HepG2 (cell line): ENCODE results near the gene BSN. TPM values are rescaled to one million over a fixed set of nuclear protein-coding genes. Genes with fewer than 3 reads are reported as not detected.

Experiments used
- ATAC-seq: fragments of 200-7000 bp; cut with Tn5 transposase; 3 replicates; pipeline ENCODE4 v1.9.1; 2020; ENCODE audit warnings: mild to moderate bottlenecking, moderate library complexity
- BruUV-seq: library from RNA; stranded (reverse); fragments of 400-500 nt; replicated peaks from 2 replicates; lab custom pipeline; 2021; lab: Mats Ljungman, UMichigan
- CTCF ChIA-PET: fragments of 300-600 bp; formaldehyde crosslinking; extraction: SDS; loops from one replicate; lab custom pipeline; 2021; ENCODE audit warnings: low total read pairs, inconsistent platforms, low intra/inter-chr PET ratio; lab: Yijun Ruan, JAX
- POLR2A ChIA-PET: fragments of 350-600 bp; sonication (Branson Sonifier 250); formaldehyde crosslinking; loops from one replicate; lab custom pipeline; 2020; ENCODE audit warnings: antibody characterized with exemption, inconsistent platforms; lab: Yijun Ruan, JAX
- DNase-seq: peaks from one replicate; pipeline ENCODE4 v3.0.0-alpha.2; 2015; ENCODE audit warnings: low spot score
- FAIRE-seq: peaks from 3 replicates; lab custom pipeline; 2011; peaks lifted over from hg19 to GRCh38; lab: Jason Lieb, UNC
- H2AFZ ChIP-seq: one replicate; pipeline ENCODE4 v1.6.1; 2011; ENCODE audit warnings: low read length, inconsistent platforms
- H3K27ac ChIP-seq: fragments of 300-600 bp; 3 replicates; pipeline ENCODE4 v1.8.0; 2011; ENCODE audit warnings: mixed run types, mild to moderate bottlenecking, mixed read lengths, low read length, inconsistent platforms; ENCODE audit not compliant: insufficient read depth; ENCODE audit errors: extremely low read length
- H3K27me3 ChIP-seq, 2 experiments: fragments of 200-600 bp in 1 of 2; 2 replicates in 1 of 2; 3 replicates in 1 of 2; pipeline versions ENCODE4 v1.6.0 to v1.8.0; 2011; ENCODE audit warnings: low read length in 2 of 2, mild to moderate bottlenecking in 2 of 2, moderate library complexity in 2 of 2, inconsistent platforms in 1 of 2; ENCODE audit not compliant: insufficient read depth in 2 of 2, control insufficient read depth in 1 of 2
- H3K36me3 ChIP-seq, 2 experiments: fragments of 200-600 bp in 1 of 2; replicated peaks in 1 of 2; 2 replicates in 1 of 2; 3 replicates in 1 of 2; pipeline versions ENCODE4 v1.5.1 to v1.8.0; 2011; ENCODE audit warnings: low read length in 2 of 2, inconsistent platforms in 1 of 2; ENCODE audit not compliant: insufficient read depth in 2 of 2, control insufficient read depth in 1 of 2
- H3K4me1 ChIP-seq: 2 replicates; pipeline ENCODE4 v1.5.1; 2012; ENCODE audit warnings: low read length, inconsistent platforms; ENCODE audit not compliant: insufficient read depth
- H3K4me2 ChIP-seq: 2 replicates; pipeline ENCODE4 v1.6.0; 2011; ENCODE audit warnings: low read depth, low read length, inconsistent platforms
- H3K4me3 ChIP-seq, 3 experiments: fragments of 200-600 bp in 1 of 3; sonication (generic), shearing (Covaris generic) in 1 of 3; replicated peaks in 1 of 3; 2 replicates each; pipeline ENCODE4 v1.5.1; 2011 to 2016; ENCODE audit warnings: low read length in 3 of 3, inconsistent platforms in 2 of 3, low read depth in 2 of 3, mild to moderate bottlenecking in 2 of 3, control low read depth in 1 of 3, mixed read lengths in 1 of 3; ENCODE audit not compliant: insufficient read depth in 1 of 3
- H3K79me2 ChIP-seq: one replicate; pipeline ENCODE4 v1.6.1; 2011; ENCODE audit warnings: low read length, inconsistent platforms; ENCODE audit not compliant: insufficient read depth
- H3K9ac ChIP-seq: 2 replicates; pipeline ENCODE4 v1.6.0; 2011; ENCODE audit warnings: mild to moderate bottlenecking, low read depth, low read length, inconsistent platforms; ENCODE audit not compliant: insufficient read depth
- H3K9me3 ChIP-seq: 2 replicates; pipeline ENCODE4 v1.5.1; 2012; ENCODE audit warnings: mild to moderate bottlenecking, low read length
- H4K20me1 ChIP-seq: 2 replicates; pipeline ENCODE4 v1.6.0; 2011; ENCODE audit warnings: inconsistent platforms, mild to moderate bottlenecking, low read length, moderate library complexity; ENCODE audit not compliant: insufficient read depth
- CTCF ChIP-seq: sonication (generic); formaldehyde crosslinking; IDR thresholded peaks from 2 replicates; pipeline ENCODE4 v1.5.0; 2020; ENCODE audit warnings: mild to moderate bottlenecking, missing genetic modification reagents, moderate library complexity
- GABPA ChIP-seq, 2 experiments: IDR thresholded peaks; 2 replicates each; pipeline ENCODE4 v1.6.1; 2011 to 2016; ENCODE audit warnings: low read depth in 2 of 2, low read length in 1 of 2, missing biosample characterization in 1 of 2, missing genetic modification characterization in 1 of 2
- HIC2 ChIP-seq: sonication (generic); formaldehyde crosslinking; IDR thresholded peaks from 2 replicates; pipeline ENCODE4 v1.9.0; 2022; ENCODE audit warnings: low read depth, missing genetic modification reagents
- POLR2A ChIP-seq, 2 experiments: IDR thresholded peaks; 2 replicates each; pipeline ENCODE4 v1.6.1; 2011; ENCODE audit warnings: low read depth in 2 of 2, low read length in 2 of 2, mild to moderate bottlenecking in 1 of 2, moderate library complexity in 1 of 2; ENCODE audit not compliant: insufficient read depth in 1 of 2
- RNF2 ChIP-seq: fragments of 450-650 bp; conservative IDR thresholded peaks from 2 replicates; pipeline ENCODE4 v1.6.1; 2016; ENCODE audit warnings: low read depth
- ZNF615 ChIP-seq: sonication (generic); formaldehyde crosslinking; IDR thresholded peaks from 2 replicates; pipeline ENCODE4 v1.5.0; 2020; ENCODE audit warnings: mild to moderate bottlenecking, missing genetic modification reagents, borderline replicate concordance
- ZSCAN29 ChIP-seq: sonication (generic); formaldehyde crosslinking; conservative IDR thresholded peaks from 2 replicates; pipeline ENCODE4 v1.4.0; 2020; ENCODE audit warnings: mild to moderate bottlenecking, missing genetic modification reagents
- WGBS: methylation state at CpG from one replicate; pipeline ENCODE4 v1.1.6; 2017; ENCODE audit warnings: low lambda C conversion rate; 5-methylcytosine and 5-hydroxymethylcytosine counted together
- in situ Hi-C: cut with HindIII; loops from 2 replicates; pipeline ENCODE4 v1.10.0; 2017; ENCODE audit warnings: low pct_unique_long_range_greater_than_20kb; ENCODE audit not compliant: extremely low pct_ligation_motif_present
- intact Hi-C: fragments of 100-400 bp; cut with micrococcal nuclease; formaldehyde crosslinking; loops from one replicate; pipeline ENCODE4 v1.10.0; 2022; ENCODE audit not compliant: unreplicated experiment
- polyA plus RNA-seq, 8 experiments: library from polyadenylated mRNA; depleted of rRNA in 3 of 8; stranded (reverse) in 7 of 8; unstranded in 1 of 8; fragments of >200 nt; fragmentation: Illumina TruSeq in 4 of 8; extraction: Trizol in 4 of 8; gene quantifications; 2 replicates each; pipeline versions ENCODE4 v1.2.1 to v1.2.3, GENCODE V29; 2011 to 2016; ENCODE audit warnings: low read depth in 4 of 8, missing spikeins in 1 of 8, mixed read lengths in 1 of 8; ENCODE audit not compliant: insufficient read depth in 1 of 8
- total RNA-seq, 5 experiments: library from RNA; depleted of rRNA; stranded (reverse); fragments of >200 nt; fragmentation: Illumina TruSeq; extraction: Trizol; gene quantifications; 2 replicates each; pipeline ENCODE4 v1.2.3, GENCODE V29; 2016; ENCODE audit warnings: low read depth in 1 of 5

Gene BSN
- total and polyA plus RNA-seq, 2 of the 13 experiments (the other 11 are each of a cell fraction or from before 2014, with no cell fraction given), result 0.42 to 0.86 TPM

DNA sequence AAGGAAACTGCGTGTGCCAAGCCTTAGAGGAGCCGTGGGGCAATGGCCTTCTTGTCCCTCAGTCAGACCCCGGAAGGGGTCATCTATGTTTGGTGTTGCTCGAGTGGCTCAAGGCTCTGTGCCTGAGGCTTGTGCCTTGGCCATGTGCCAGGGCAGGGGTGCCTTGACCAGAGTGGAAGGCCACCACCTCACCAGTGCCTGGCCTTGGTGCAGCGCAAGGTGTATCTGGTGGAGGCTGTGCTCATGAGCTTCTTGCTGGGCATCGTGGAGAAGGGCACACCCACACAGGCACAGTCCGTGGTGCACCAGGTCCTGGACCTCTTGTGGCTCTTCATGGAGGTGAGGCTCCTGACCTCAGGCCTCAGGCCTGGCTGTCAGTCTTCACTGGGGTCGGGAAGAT lies 145.7 kb downstream of the BSN start:
- no peak for ATAC-seq
- intact Hi-C loops (no loop called here), in situ Hi-C loops (loop anchor here (5.0 kb wide), 2 partner anchors 137 to 207 kb away; no protein-coding TSS in a partner anchor)
- no peak overlapping the region for H3K27ac ChIP-seq
- H3K4me1 ChIP-seq, result no peaks in the 10 kb centered on the region
- FAIRE-seq, result no peak
- ChIA-PET CTCF (no interaction called here), POLR2A (no interaction called here)
- H4K20me1 ChIP-seq, result no peaks in the 10 kb centered on the region
- H3K9ac ChIP-seq, result no peak overlapping the region
- H3K4me3 ChIP-seq, result no peak overlapping the region
- H3K27me3 ChIP-seq, result no peaks in the 10 kb centered on the region
- BruUV-seq, result no TSS peak
- DNase-seq, result no peak
- no peaks in the 10 kb centered on the region for H3K9me3 ChIP-seq
- no peak overlapping the region for H3K4me2 ChIP-seq
- TF ChIP-seq RNF2 (no peak), HIC2 (CRISPR knock-in tag) (no peak), POLR2A (IDR thresholded peaks at IDR 0.05; ENCODE audit: insufficient read depth in 1 of 2, low read depth in 2 of 2, low read length in 2 of 2) (peak in 1 of 2 experiments; percentile 33; a peak in 1 of 4 replicates), GABPA (IDR thresholded peaks at IDR 0.05; ENCODE audit: low read depth, low read length) (no peak), GABPA (CRISPR knock-in tag; IDR thresholded peaks at IDR 0.05; ENCODE audit: low read depth) (no peak), ZSCAN29 (CRISPR knock-in tag) (no peak)
- 95% methylated on average over 4 of the region's 8 CpGs for WGBS
- H3K36me3 ChIP-seq, result peaks cover 38 to 73% of the 10 kb centered on the region in 2 experiments
- no peak overlapping the region for H2AFZ ChIP-seq
- H3K79me2 ChIP-seq, result no peaks in the 10 kb centered on the region

DNA sequence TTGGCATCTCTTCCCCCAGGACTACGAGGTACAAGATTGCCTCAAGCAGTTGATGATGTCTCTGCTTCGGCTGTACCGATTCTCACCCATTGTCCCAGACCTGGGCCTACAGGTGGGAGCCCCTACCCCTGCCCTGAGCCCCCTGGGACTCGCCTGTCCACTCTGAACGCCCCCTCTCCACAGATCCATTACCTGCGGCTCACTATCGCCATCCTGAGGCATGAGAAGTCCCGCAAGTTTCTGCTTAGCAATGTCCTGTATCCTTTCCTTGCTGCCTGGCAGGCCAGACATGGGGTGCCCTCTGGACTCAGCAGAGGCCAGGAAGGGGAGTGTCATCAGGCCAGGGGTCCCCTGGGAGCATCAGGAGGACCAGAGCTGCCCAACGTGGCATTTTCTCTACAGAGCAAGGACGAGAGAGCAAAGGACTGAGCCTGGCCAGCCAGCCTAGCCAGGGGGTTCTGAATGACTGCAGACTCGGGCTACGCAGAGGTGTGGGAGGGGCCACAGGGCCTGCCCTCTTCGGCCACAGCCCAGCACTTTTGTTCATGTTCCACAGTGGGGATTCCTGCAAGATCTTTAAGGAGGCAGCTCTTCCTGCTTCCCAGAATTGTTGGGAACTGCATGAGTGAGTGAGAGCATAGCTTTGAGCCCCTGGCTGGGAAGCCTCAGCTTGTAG lies 146.3 kb downstream of the BSN start:
- 98% methylated on average over 12 of the region's 13 CpGs for WGBS
- no peak overlapping the region for H3K27ac ChIP-seq
- BruUV-seq, result no TSS peak
- no peak overlapping the region for H3K4me2 ChIP-seq
- no peaks in the 10 kb centered on the region for H3K27me3 ChIP-seq
- ChIA-PET POLR2A (interaction anchor here (0.9 kb wide), 1 partner anchor 12 kb away, joined by 3 read pairs; no protein-coding TSS in a partner anchor), CTCF (no interaction called here)
- peaks cover 40 to 76% of the 10 kb centered on the region in 2 experiments for H3K36me3 ChIP-seq
- FAIRE-seq, result no peak
- H3K79me2 ChIP-seq, result no peaks in the 10 kb centered on the region
- H3K9me3 ChIP-seq, result no peaks in the 10 kb centered on the region
- intact Hi-C loops, result no loop called here
- no peak for ATAC-seq
- H3K4me1 ChIP-seq, result no peaks in the 10 kb centered on the region
- no peak overlapping the region for H2AFZ ChIP-seq
- peak; percentile 24 for TF ChIP-seq CTCF (CRISPR knock-in tag)
- no peak for TF ChIP-seq ZNF615 (CRISPR knock-in tag)
- H4K20me1 ChIP-seq, result no peaks in the 10 kb centered on the region
- DNase-seq, result no peak
- H3K4me3 ChIP-seq, result no peak overlapping the region
- in situ Hi-C loops, result loop anchor here (5.0 kb wide), 2 partner anchors 137 to 207 kb away; no protein-coding TSS in a partner anchor
- no peak overlapping the region for H3K9ac ChIP-seq
